Measurements from ENCODE around the gene TCERG1L.
"Not testable (repeated sequence)": the region's sequence is repeated elsewhere in the genome, so short reads cannot be mapped to it uniquely, and the experiment has no call there.

Gene TCERG1L

DNA sequence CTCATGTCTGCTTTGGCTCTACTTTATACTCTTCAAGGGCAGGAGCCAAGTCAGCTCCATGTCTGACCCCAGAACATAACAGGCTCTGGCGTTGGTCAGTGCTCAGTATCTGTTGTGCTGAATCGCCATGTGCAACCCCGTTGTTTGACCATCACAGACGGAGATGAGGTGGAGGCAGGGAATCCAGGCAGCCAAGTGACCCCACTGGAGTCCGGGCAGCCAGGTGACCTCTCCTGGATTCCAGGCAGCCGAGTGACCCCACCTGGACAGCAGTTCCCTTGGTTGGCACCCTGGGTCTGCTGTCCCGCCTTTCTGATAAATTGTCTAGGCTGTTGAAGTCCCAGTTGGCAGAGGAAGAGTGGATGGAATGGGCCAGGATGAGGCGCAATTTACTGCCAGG, 232.2 kb downstream of the TCERG1L start:
- Histone ChIP-seq H3K4me3 (no peak overlapping the region), H3K4me2 (no peak overlapping the region), H4K20me1 (0 out of 22 replicates have a peak, but pooled peaks cover 0 to 16% (median 0%) of the 10 kb centered on the region in 11 experiments), H3K9ac (no peak overlapping the region), H3K27ac (no peak overlapping the region), H3K27me3 (no peaks in the 10 kb centered on the region), H3K4me1 (peaks cover 23 to 41% (median 38%) of the 10 kb centered on the region in 10 experiments), H3K9me3 (replicated peaks in 1 of 11) (no peaks in the 10 kb centered on the region), H3K36me3 (no peaks in the 10 kb centered on the region)
- TF ChIP-seq Cebpa-rat (IDR thresholded peaks at IDR 0.05): no peak

GRCh38 chr10:131078882-131079280, 232.6 kb downstream of the TCERG1L start:
- not testable (repeated sequence) for H3K9ac ChIP-seq; H3K27ac ChIP-seq; H3K9me3 ChIP-seq (replicated peaks in 1 of 11); H3K27me3 ChIP-seq; H3K36me3 ChIP-seq; H3K4me2 ChIP-seq; H3K4me3 ChIP-seq
- H3K4me1 ChIP-seq: peaks cover 19 to 36% (median 34%) of the 10 kb centered on the region in 10 experiments
- 0 out of 22 replicates have a peak, but pooled peaks cover 0 to 16% (median 0%) of the 10 kb centered on the region in 11 experiments for H4K20me1 ChIP-seq

DNA sequence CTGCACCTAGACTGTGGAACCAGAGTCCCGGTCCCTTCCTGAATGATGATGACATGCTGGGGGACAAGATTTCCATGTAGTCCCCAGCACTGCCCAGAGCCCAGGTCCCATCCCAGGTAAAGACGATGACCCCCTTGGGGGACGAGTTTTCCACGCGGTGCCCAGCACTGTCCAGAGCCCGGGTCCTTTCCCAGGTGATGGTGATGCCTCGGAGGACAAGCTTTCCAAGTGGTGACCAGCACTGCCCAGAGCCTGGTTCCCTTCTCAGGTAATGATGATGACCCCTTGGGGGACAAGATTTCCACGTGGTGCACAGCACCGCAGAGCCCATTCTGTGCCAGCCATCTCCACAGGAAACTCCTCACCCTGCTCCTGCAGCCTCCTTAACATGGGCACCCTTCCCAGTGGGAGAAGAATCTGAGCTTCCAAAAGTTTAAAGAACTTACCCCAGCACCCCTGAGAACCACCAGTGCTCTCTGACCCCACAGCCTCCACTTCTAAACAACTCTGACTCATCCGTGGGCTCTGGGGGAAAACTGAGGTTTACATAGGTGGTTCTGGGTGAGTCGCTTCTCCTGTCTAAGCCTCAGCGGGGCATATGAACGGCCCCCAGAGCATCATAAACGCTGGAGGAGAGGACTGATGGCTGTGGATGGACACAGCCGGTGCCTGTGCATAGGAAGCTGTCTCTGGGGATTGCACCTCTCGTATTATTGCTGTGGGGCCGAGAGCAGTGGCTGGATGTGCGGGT, 233.2 kb downstream of the TCERG1L start:
- Histone ChIP-seq H3K4me3 (no peak overlapping the region), H4K20me1 (0 out of 22 replicates have a peak, but pooled peaks cover 0 to 16% (median 0%) of the 10 kb centered on the region in 11 experiments)
- no peak for TF ChIP-seq Cebpa-rat (IDR thresholded peaks at IDR 0.05)

DNA sequence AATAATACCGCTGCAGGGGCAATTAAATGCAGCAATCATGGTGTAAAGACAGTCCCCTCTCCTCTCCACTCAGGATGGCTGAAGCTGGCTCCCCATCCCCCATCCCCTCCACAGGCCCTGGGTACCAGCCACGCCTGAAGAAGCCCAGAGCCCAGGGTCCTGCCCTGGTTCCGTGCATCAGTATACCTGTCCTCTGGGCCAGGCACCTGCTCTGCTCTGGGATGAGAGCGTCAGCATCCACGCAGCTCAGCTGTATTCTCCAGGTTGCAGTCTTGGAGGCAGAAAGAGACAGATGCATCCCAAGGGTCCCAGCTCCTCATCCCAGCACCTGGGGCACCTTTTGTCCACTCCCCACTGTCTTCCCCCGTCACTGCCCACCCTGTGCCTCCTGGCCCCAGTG, 233.8 kb downstream of the TCERG1L start:
- Histone ChIP-seq H3K4me3 (no peak overlapping the region), H4K20me1 (0 out of 22 replicates have a peak, but pooled peaks cover 0 to 16% (median 0%) of the 10 kb centered on the region in 11 experiments), H3K4me1 (peaks cover 11 to 33% (median 30%) of the 10 kb centered on the region in 10 experiments), H3K4me2 (no peak overlapping the region), H3K9ac (no peak overlapping the region), H3K36me3 (no peaks in the 10 kb centered on the region), H3K27ac (no peak overlapping the region), H3K27me3 (no peaks in the 10 kb centered on the region), H3K9me3 (replicated peaks in 1 of 11) (no peaks in the 10 kb centered on the region)
- TF ChIP-seq Cebpa-rat (IDR thresholded peaks at IDR 0.05): no peak

More for the DNA sequence above, 233.2 kb downstream of the TCERG1L start:
- H3K9me3 ChIP-seq (replicated peaks in 1 of 11): no peaks in the 10 kb centered on the region
- no peaks in the 10 kb centered on the region for H3K27me3 ChIP-seq
- no peak overlapping the region for H3K9ac ChIP-seq
- no peak overlapping the region for H3K4me2 ChIP-seq
- H3K27ac ChIP-seq: no peak overlapping the region
- no peaks in the 10 kb centered on the region for H3K36me3 ChIP-seq
- H3K4me1 ChIP-seq: peaks cover 13 to 35% (median 32%) of the 10 kb centered on the region in 10 experiments

DNA sequence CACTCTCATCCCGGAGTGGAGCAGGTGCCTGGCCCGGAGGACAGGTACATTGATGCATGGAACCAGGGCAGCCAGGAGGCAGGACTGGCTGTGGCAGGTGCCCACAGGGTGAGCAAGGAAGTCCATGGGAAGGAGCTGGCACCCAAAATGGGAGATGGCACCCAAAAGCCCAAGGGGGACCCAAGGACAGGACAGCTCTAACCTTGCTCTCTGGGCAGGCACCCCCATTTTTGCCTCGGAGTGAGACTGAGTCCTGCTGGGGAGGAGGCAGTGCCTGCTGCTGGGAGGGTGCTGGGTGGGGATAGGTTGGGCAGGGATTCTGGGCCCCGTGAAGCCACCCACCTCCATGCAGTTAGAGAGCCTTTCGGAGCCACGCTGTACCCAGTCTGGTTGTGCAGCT, 234.5 kb downstream of the TCERG1L start:
- Histone ChIP-seq H4K20me1 (0 out of 22 replicates have a peak, but pooled peaks cover 0 to 16% (median 0%) of the 10 kb centered on the region in 11 experiments), H3K27ac (no peak overlapping the region), H3K4me3 (no peak overlapping the region), H3K4me2 (no peak overlapping the region), H3K36me3 (no peaks in the 10 kb centered on the region), H3K4me1 (peaks cover 11 to 26% (median 23%) of the 10 kb centered on the region in 10 experiments), H3K27me3 (no peaks in the 10 kb centered on the region), H3K9me3 (replicated peaks in 1 of 11) (no peaks in the 10 kb centered on the region), H3K9ac (no peak overlapping the region)
- no peak for TF ChIP-seq Cebpa-rat (IDR thresholded peaks at IDR 0.05)

DNA sequence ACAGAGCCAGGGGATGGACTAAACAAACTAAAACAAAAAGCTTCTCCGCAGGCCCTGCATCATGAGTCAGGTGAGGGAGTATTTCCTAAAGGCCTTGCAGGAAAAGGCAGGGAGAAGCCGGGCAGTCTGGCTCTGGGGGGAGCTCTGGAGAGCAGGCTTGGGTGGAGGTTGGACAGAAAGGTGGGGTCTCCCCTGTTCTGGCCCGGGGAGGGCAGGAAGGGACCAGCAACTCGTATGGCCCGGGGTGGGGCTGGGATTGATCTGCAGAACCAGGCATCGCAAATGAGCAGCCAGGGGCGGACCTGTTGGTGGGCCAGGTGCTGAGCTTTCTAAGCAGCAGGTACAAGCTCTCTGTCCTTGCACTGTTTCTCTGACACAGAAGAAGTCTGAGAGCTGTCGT, 235.2 kb downstream of the TCERG1L start:
- peaks cover 5 to 19% (median 16%) of the 10 kb centered on the region in 10 experiments for H3K4me1 ChIP-seq
- no peaks in the 10 kb centered on the region for H3K27me3 ChIP-seq
- H4K20me1 ChIP-seq: 0 out of 22 replicates have a peak, but pooled peaks cover 0 to 16% (median 0%) of the 10 kb centered on the region in 11 experiments
- no peak overlapping the region for H3K4me3 ChIP-seq
- H3K9me3 ChIP-seq (replicated peaks in 1 of 11): no peaks in the 10 kb centered on the region
- H3K9ac ChIP-seq: no peak overlapping the region
- no peak for TF ChIP-seq Cebpa-rat (IDR thresholded peaks at IDR 0.05)
- H3K36me3 ChIP-seq: no peaks in the 10 kb centered on the region
- no peak overlapping the region for H3K27ac ChIP-seq
- no peak overlapping the region for H3K4me2 ChIP-seq

DNA sequence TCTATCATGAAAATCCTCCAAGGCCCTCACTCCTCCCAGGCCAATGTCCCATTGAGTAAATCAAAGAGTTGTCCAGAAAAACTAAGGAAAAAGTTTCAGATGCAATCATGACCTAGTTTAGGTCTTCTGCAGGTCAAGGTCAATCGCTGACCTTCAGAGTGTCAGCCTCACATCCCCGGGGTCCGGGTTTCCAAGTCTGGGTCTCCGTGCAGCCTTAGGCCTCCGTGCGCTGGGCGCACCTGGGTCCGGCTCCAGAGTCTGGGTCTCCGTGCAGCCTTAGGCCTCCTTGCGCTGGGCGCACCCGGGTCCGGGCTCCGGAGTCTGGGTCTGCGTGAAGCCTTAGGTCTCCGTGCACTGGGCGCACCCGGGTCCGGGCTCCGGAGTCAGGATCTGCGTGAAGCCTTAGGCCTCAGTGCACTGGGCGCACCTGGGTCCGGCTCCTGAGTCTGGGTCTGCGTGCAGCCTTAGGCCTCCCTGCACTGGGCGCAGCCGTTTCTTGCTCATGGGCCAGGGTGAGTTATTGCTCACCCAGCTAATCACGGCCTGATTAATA, 236.2 kb downstream of the TCERG1L start:
- Histone ChIP-seq H4K20me1 (0 out of 22 replicates have a peak, but pooled peaks cover 0 to 16% (median 0%) of the 10 kb centered on the region in 11 experiments), H3K4me2 (no peak overlapping the region), H3K9ac (no peak overlapping the region), H3K27me3 (no peaks in the 10 kb centered on the region), H3K9me3 (replicated peaks in 1 of 11) (no peaks in the 10 kb centered on the region), H3K27ac (no peak overlapping the region), H3K4me3 (no peak overlapping the region), H3K36me3 (no peaks in the 10 kb centered on the region), H3K4me1 (peaks cover 0 to 10% (median 8%) of the 10 kb centered on the region in 10 experiments; a peak in 11 of 20 replicates)
- no peak for TF ChIP-seq Cebpa-rat (IDR thresholded peaks at IDR 0.05)

GRCh38 chr10:131074682-131075081, 236.8 kb downstream of the TCERG1L start:
- Histone ChIP-seq H3K9me3 (replicated peaks in 1 of 11) (no peaks in the 10 kb centered on the region), H3K4me1 (peaks cover 0 to 10% (median 8%) of the 10 kb centered on the region in 10 experiments; a peak in 11 of 20 replicates), H3K27me3 (no peaks in the 10 kb centered on the region), H4K20me1 (0 out of 22 replicates have a peak, but pooled peaks cover 0 to 16% (median 0%) of the 10 kb centered on the region in 11 experiments), H3K36me3 (no peaks in the 10 kb centered on the region), H3K27ac (no peak overlapping the region), H3K9ac (no peak overlapping the region), H3K4me2 (no peak overlapping the region), H3K4me3 (no peak overlapping the region)
- TF ChIP-seq Cebpa-rat (IDR thresholded peaks at IDR 0.05): no peak

- Histone ChIP-seq H3K27me3 (no peaks in the 10 kb centered on the region), H3K36me3 (no peaks in the 10 kb centered on the region), H3K9ac (peak overlapping the region in 1 of 11 experiments; percentile 12; a peak in 1 of 22 replicates), H3K4me3 (no peak overlapping the region), H3K4me2 (peak overlapping the region in 6 of 11 experiments; percentile 2 to 46 (median 32); a peak in 9 of 22 replicates), H4K20me1 (0 out of 22 replicates have a peak, but pooled peaks cover 0 to 16% (median 0%) of the 10 kb centered on the region in 11 experiments), H3K27ac (no peak overlapping the region), H3K4me1 (peaks cover 0 to 14% (median 9%) of the 10 kb centered on the region in 10 experiments; a peak in 11 of 20 replicates), H3K9me3 (replicated peaks in 1 of 11) (no peaks in the 10 kb centered on the region)
- TF ChIP-seq Cebpa-rat (IDR thresholded peaks at IDR 0.05): no peak
Observed at GRCh38 chr10:131073469-131074035, 238.0 kb downstream of the TCERG1L start.

Data from BLaER1 treated with 17β-estradiol and CSF1 and Interleukin-3, amounts not matched to agents 10 nM and 100 nM (cell line).